Natural killer cell treated with Interleukin-12 subunit alpha and Interleukin-12 subunit beta and Interleukin-15 and Interleukin-18, amount 100 ng/mL, for 72 hours (primary cell): Measurements from ENCODE around the gene RGS3. TPM values are rescaled to one million over a fixed set of nuclear protein-coding genes. Genes with fewer than 3 reads are reported as not detected.

Experiments used
- ATAC-seq, 2 donors: fragments of 150-1000 bp; cut with Tn5 transposase in 1 of 2; sonication (Bioruptor Pico), chemical (Tn5 transposase) in 1 of 2; 2 replicates each; pipeline ENCODE4 v1.10.0; 2021
- DNase-seq: peaks from one replicate; pipeline ENCODE4 v3.0.0; 2022; ENCODE audit warnings: low spot score
- H3K27ac Mint-ChIP-seq, 2 donors: 1 replicate in 1 of 2; 2 replicates in 1 of 2; pipeline ENCODE4 v1.8.0; 2022; ENCODE audit warnings: mixed read lengths in 2 of 2, mild to moderate bottlenecking in 1 of 2, moderate library complexity in 1 of 2
- H3K27me3 Mint-ChIP-seq, 2 donors: 1 replicate in 1 of 2; 2 replicates in 1 of 2; pipeline ENCODE4 v1.8.0; 2022; ENCODE audit warnings: mixed read lengths in 2 of 2
- H3K36me3 Mint-ChIP-seq: one replicate; pipeline ENCODE4 v1.8.0; 2022; ENCODE audit warnings: mixed read lengths
- H3K4me1 Mint-ChIP-seq, 2 donors: 1 replicate in 1 of 2; 2 replicates in 1 of 2; pipeline ENCODE4 v1.8.0; 2022; ENCODE audit warnings: low read depth in 2 of 2, mixed read lengths in 2 of 2, mild to moderate bottlenecking in 1 of 2
- H3K4me3 Mint-ChIP-seq: one replicate; pipeline ENCODE4 v1.8.0; 2022; ENCODE audit warnings: mixed read lengths
- H3K9me3 Mint-ChIP-seq: 2 replicates; pipeline ENCODE4 v1.8.0; 2022; ENCODE audit warnings: mixed read lengths
- total RNA-seq, 2 donors: library from RNA; stranded (reverse); gene quantifications; one replicate each; pipeline ENCODE4 v1.2.3, GENCODE V29; 2022

RGS3 gene
- total RNA-seq, 2 donors from 2014 or later = 71.7 to 144 TPM

DNA sequence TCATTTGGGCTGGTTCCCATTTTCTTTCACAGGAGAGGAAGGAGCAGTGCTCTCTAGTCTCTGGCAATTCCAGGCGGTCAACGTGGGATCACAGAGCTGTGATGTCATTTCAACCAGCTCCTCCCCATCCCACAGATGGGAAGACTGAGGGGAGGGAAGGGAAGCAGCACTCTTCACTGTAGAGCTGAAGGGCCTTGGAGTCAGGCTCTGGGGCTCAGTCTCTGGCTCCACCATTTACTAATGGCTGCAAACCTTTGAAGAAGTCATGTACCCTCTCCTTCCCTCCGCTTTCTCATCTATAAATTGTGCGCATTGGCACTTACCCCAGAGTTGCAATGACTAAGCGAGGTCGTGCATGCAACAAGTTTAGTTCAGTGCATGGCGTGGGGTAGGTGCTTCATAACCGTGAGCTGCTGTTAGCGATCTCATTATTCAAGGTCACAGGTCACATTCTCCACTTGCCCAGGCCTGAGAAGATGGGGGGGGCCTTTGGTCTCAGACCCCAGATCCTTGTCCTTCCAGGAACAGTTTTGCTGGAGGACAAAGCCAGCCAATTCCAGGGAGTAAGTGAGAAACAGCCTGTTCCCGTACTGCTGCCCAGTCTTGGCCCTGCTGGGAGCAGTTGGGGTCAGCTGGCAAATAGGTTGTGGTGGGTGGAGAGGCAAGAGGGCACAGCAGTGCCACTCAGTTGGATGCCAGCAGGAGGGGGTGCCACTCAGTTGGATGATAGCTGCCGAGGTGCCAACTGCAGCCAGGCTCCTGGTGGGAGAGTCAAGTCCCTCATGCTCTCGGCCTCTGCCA lies 136.7 kb downstream of the RGS3 start:
- no peak overlapping the region for H3K27ac Mint-ChIP-seq
- DNase-seq (no peak), ATAC-seq (no peak)
- no peak overlapping the region for H3K4me3 Mint-ChIP-seq
- H3K9me3 Mint-ChIP-seq = no peaks in the 10 kb centered on the region
- peaks cover 0 to 12% of the 10 kb centered on the region in 2 donors for H3K4me1 Mint-ChIP-seq
- no peaks in the 10 kb centered on the region for H3K36me3 Mint-ChIP-seq
- no peaks in the 10 kb centered on the region for H3K27me3 Mint-ChIP-seq

GRCh38 chr9:113600871-113601614 lies 137.5 kb downstream of the RGS3 start:
- Mint-ChIP-seq H3K4me1 (peaks cover 0 to 8% of the 10 kb centered on the region in 2 donors), H3K4me3 (no peak overlapping the region), H3K9me3 (no peaks in the 10 kb centered on the region), H3K27ac (no peak overlapping the region), H3K36me3 (no peaks in the 10 kb centered on the region), H3K27me3 (no peaks in the 10 kb centered on the region)
- DNase-seq (no peak), ATAC-seq (no peak)

DNA sequence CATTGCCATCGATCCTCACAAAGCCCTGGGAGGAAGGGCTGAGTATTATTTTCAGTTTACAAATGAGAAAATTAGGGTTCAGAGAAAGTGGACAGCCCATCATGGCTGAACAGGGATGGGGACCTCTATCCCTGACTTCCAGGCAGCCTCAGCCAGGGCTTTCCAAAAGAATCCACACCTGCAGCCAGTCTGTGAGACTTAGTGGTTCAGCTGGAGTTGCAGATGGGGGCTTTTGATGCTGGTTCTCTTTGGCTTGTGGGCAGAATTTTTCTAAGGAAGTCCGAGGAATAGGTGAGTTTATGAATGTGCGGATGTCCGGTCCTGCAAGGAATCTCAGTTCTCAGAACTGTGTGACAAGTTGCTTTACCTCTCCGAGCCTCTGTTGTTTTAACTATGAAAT lies 138.1 kb downstream of the RGS3 start:
- Mint-ChIP-seq H3K27ac (no peak overlapping the region), H3K36me3 (no peaks in the 10 kb centered on the region), H3K4me1 (peaks cover 0 to 8% of the 10 kb centered on the region in 2 donors), H3K9me3 (no peaks in the 10 kb centered on the region), H3K27me3 (no peaks in the 10 kb centered on the region), H3K4me3 (no peak overlapping the region)
- ATAC-seq (no peak), DNase-seq (no peak)

DNA sequence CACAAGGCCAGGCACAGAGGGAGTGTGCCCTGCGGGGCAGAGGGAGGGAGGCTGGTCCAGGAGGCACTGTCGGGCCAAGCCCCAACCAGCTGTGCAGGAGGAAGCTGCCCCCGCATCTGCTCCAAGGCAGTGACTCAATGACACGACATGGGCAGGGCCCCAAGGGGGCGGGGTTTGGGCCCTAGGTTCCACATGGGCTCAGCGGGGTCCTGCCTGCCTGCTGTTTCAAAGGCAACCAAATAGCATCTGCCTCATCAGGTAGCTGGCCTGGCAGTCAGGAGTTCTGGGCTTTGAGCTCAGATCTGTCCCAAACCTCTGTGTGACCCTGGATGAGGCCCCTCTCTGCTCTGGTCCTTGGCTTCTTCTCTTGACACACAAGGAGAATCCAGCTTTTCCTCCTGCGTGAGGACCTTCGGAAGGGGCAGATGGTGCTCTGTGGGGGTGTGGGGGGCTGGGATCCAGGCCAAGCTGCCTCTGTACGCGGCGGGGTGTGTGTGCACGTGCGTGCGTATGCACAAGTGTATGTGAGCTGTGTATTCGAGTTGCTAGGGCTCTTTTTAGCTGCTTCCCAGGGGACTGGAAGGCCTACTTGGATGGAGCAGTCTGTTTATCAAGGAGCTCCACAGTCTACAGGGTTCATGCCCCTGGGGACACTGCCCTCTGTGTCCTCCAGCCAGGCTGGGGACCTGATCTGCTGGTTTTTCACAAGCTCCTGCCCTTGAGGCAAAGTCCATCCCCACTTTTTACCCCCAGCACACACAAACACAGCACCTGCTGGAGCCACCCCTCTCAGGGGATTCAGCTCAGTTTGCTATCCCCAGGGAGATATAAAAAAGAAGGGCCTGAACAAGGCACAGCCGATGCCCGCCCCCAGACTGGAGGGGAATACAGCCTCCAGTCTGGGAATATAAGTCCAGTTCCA lies 138.9 kb downstream of the RGS3 start:
- peak; percentile 63 to 69 for ATAC-seq
- H3K27ac Mint-ChIP-seq = no peak overlapping the region
- H3K9me3 Mint-ChIP-seq = no peaks in the 10 kb centered on the region
- peaks cover 0 to 6% of the 10 kb centered on the region in 2 donors for H3K4me1 Mint-ChIP-seq
- no peak overlapping the region for H3K4me3 Mint-ChIP-seq
- no peak for DNase-seq
- no peaks in the 10 kb centered on the region for H3K36me3 Mint-ChIP-seq
- H3K27me3 Mint-ChIP-seq = no peaks in the 10 kb centered on the region

DNA sequence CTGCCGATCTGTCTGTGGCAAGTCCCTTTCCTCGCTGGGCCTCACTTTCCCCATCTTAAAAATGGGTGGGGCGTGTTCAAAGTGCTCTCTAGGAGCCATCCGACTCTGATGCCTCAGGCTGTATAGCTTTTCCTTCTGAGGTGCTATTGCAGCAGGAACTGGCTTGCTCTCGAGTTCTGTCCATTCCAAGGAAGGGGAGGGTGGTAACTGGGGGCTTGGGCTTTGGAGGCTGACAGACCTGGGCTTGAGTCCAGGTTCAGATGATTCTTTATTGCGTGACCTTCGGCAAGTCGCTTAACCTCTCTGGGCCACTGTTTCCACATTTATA lies 139.5 kb downstream of the RGS3 start:
- Mint-ChIP-seq H3K27me3 (no peaks in the 10 kb centered on the region), H3K27ac (no peak overlapping the region), H3K9me3 (no peaks in the 10 kb centered on the region), H3K4me1 (peaks cover 0 to 6% of the 10 kb centered on the region in 2 donors), H3K4me3 (no peak overlapping the region), H3K36me3 (no peaks in the 10 kb centered on the region)
- ATAC-seq (no peak), DNase-seq (no peak)

DNA sequence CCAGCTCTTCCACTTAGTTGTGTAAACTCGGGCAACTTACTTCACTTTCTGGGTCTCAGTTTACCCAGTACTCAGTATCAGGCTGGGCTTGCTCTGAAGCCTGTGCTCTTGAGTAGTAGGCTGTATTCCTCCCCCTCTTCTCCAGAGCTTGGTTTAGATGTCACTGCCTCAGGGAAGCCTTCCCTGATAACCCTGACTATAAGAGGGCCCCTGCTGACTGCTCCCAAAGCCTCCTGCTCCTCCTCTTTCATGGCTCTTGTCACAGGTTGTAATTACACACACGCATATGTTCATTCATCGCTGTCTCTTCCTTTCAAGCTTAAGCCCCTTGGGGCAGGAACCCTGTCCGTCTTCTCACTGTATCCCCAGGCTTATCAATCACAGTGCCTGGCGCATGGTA lies 140.2 kb downstream of the RGS3 start:
- ATAC-seq (no peak), DNase-seq (no peak)
- no peak overlapping the region for H3K27ac Mint-ChIP-seq
- no peak overlapping the region for H3K4me3 Mint-ChIP-seq
- no peaks in the 10 kb centered on the region for H3K36me3 Mint-ChIP-seq
- peaks cover 0 to 6% of the 10 kb centered on the region in 2 donors for H3K4me1 Mint-ChIP-seq
- H3K27me3 Mint-ChIP-seq = no peaks in the 10 kb centered on the region
- no peaks in the 10 kb centered on the region for H3K9me3 Mint-ChIP-seq

DNA sequence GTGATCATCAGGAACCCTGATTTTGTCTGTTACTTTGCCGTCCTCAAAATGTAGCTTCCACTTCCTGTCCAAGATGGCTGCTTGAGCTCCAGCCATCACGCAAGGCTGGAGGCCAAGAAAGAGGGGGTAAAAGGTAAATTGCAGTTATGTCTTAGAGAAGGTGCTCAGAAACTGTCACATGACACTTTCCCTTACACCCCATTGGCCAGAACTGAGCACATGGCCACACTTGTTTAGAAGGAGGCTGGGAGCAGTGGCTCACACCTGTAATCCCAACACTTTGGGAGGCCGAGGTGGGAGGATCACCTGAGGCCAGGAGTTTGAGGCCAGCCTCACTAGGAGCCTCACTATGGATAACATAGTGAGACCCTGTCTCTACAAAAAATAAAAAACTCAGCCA lies 140.9 kb downstream of the RGS3 start:
- no peak for ATAC-seq
- H3K4me3 Mint-ChIP-seq = no peak overlapping the region
- H3K9me3 Mint-ChIP-seq = no peaks in the 10 kb centered on the region
- peaks cover 0 to 3% of the 10 kb centered on the region in 2 donors for H3K4me1 Mint-ChIP-seq
- H3K27me3 Mint-ChIP-seq = no peaks in the 10 kb centered on the region
- no peaks in the 10 kb centered on the region for H3K36me3 Mint-ChIP-seq
- DNase-seq = no peak
- peak overlapping the region in 1 of 2 donors; percentile 37 for H3K27ac Mint-ChIP-seq

- Mint-ChIP-seq H3K9me3 (no peaks in the 10 kb centered on the region), H3K4me1 (no peaks in the 10 kb centered on the region), H3K27ac (no peak overlapping the region), H3K27me3 (no peaks in the 10 kb centered on the region), H3K36me3 (no peaks in the 10 kb centered on the region), H3K4me3 (no peak overlapping the region)
- DNase-seq = no peak
- no peak for ATAC-seq
These were observed 143.0 kb downstream of the RGS3 start for GRCh38 chr9:113606510-113606909.

- Mint-ChIP-seq H3K4me3 (no peak overlapping the region), H3K27ac (no peak overlapping the region), H3K27me3 (no peaks in the 10 kb centered on the region), H3K4me1 (no peaks in the 10 kb centered on the region), H3K36me3 (no peaks in the 10 kb centered on the region), H3K9me3 (no peaks in the 10 kb centered on the region)
- DNase-seq (peak; percentile 8), ATAC-seq (no peak)
These were observed 144.7 kb downstream of the RGS3 start for GRCh38 chr9:113608082-113608685.

DNA sequence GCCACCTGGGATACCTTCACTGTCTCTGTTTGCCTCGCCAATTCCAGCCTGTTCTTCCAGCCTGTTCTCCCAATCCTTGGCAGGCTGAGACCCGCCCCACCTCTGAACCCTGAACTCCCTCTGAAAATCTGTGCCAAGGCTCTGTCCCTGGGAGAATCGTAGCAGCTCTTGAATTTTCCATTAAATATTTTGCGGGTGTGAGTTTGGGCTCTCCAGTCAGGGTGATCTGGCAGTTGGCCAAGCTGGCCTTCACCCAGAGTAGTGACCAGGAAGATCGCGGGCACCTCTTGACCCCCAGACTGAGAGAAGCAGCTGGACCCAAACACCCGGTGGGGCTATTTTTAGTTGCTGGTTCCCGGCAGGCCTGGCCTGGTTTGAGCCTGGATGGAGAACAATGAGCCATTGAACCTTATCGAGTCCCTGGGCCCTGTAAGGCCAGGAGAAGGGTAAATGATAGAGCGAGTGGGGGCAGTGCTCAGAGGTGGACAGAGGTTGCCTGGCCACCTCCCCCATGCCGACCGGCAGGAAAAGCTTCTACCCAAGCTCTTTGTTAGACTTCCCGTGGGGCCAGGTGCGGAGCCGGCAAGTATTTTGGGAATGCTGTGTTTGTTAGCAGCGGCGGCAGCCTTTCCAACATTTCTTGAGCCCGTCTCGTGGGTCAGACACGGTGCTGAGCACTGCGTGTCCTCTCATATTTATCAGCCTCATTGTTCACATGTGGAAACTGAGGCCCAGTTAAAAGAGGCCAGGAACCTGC lies 146.2 kb downstream of the RGS3 start:
- no peaks in the 10 kb centered on the region for H3K9me3 Mint-ChIP-seq
- H3K36me3 Mint-ChIP-seq = no peaks in the 10 kb centered on the region
- no peak for ATAC-seq
- H3K27me3 Mint-ChIP-seq = no peaks in the 10 kb centered on the region
- H3K4me1 Mint-ChIP-seq = no peaks in the 10 kb centered on the region
- DNase-seq = peak; percentile 23
- no peak overlapping the region for H3K4me3 Mint-ChIP-seq
- H3K27ac Mint-ChIP-seq = no peak overlapping the region

DNA sequence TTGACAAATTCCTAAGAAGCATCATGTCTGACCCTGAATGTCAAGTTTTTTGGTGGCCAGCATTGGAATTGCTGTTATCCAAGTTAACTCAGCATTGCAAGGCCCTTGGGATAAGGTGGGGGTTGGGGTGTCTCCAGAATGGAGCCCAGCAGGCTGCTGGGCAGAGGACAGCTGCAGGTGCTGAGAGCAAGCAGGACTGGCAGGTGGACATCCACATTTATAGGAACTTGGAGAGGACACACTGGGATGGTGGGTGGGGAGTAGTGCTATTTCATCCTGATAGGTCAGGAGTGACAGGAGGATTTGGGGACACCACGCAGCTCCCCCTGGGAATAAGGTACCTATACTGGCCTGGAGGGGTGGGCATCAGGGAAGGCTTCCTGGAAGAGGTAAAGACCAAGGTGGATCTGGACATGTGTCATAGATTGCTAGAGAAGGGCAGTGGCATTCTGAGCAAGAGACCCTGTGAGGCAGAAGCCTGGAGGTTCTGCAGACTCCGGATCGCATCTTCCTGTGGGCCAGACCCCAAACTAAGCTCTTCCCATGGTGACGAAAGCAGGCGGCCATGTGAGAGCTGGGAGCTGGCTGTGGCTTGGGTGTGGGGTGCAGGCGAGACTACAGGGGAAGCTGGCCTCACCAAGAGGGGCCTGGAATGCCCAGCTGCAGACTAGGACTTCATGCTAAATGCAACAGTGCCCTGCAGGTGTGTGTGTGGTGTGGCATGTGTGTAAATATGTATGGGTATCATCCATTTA lies 148.1 kb downstream of the RGS3 start:
- ATAC-seq = no peak
- Mint-ChIP-seq H3K27ac (peak overlapping the region in 1 of 2 donors; percentile 3), H3K4me3 (no peak overlapping the region), H3K9me3 (no peaks in the 10 kb centered on the region), H3K4me1 (no peaks in the 10 kb centered on the region), H3K27me3 (no peaks in the 10 kb centered on the region), H3K36me3 (no peaks in the 10 kb centered on the region)
- no peak for DNase-seq

DNA sequence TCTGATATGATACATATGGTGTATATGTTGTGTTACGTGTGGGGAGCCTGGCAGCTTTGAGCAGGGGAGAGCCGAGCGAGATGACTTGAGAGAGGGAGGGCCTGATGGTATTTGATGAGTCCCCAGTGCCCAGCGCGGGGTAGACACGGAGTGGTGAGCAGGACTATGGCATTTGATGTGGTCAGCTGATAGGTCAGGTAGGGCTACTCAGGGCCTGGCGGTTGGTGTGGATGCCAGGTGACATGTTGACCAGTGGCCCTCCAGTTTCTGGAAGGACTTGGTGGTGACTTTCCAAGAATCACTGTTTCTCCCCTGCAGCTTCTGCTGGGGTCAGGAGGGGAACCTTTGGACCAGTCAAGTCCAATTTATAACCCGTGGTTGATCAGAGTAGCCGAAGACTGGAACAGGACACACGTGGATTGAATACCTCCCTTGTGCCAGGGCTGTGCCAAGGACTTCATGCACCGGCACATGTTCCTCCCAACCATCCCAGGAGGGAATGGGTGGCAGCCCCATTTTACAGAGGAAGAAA lies 148.8 kb downstream of the RGS3 start:
- Mint-ChIP-seq H3K27ac (peak overlapping the region in 1 of 2 donors; percentile 3), H3K27me3 (no peaks in the 10 kb centered on the region), H3K4me3 (no peak overlapping the region), H3K36me3 (no peaks in the 10 kb centered on the region), H3K4me1 (peaks cover 0 to 1% of the 10 kb centered on the region in 2 donors), H3K9me3 (no peaks in the 10 kb centered on the region)
- ATAC-seq = no peak
- DNase-seq = peak; percentile 5
